ENCODE results near the gene MRPS25.

Gene MRPS25

GRCh38 chr3:15043408-15044171, 21.5 kb downstream of the MRPS25 start:
- H3K9me3 Mint-ChIP-seq: no peaks in the 10 kb centered on the region
- H3K36me3 Mint-ChIP-seq: peaks cover 38 to 52% of the 10 kb centered on the region in 2 donors

GRCh38 chr3:15042936-15043335, 22.2 kb downstream of the MRPS25 start:
- Mint-ChIP-seq H3K9me3 (no peaks in the 10 kb centered on the region), H3K36me3 (peaks cover 38 to 55% of the 10 kb centered on the region in 2 donors), H3K4me1 (peaks cover 6 to 10% of the 10 kb centered on the region in 2 donors), H3K27ac (no peak overlapping the region), H3K4me3 (no peak overlapping the region), H3K27me3 (no peaks in the 10 kb centered on the region)
- ATAC-seq (replicated peaks): no peak
- DNase-seq: no peak

More at GRCh38 chr3:15043408-15044171, 21.5 kb downstream of the MRPS25 start:
- no peak overlapping the region for H3K4me3 Mint-ChIP-seq
- H3K4me1 Mint-ChIP-seq: peaks cover 6 to 10% of the 10 kb centered on the region in 2 donors
- no peak overlapping the region for H3K27ac Mint-ChIP-seq
- no peaks in the 10 kb centered on the region for H3K27me3 Mint-ChIP-seq
- DNase-seq: no peak
- ATAC-seq (replicated peaks): no peak

- H3K27ac Mint-ChIP-seq: peak overlapping the region; percentile 37
- no peaks in the 10 kb centered on the region for H3K27me3 Mint-ChIP-seq
- H3K4me3 Mint-ChIP-seq: no peak overlapping the region
- peaks cover 6 to 10% of the 10 kb centered on the region in 2 donors for H3K4me1 Mint-ChIP-seq
- ATAC-seq (replicated peaks) (no peak), DNase-seq (no peak)
- H3K36me3 Mint-ChIP-seq: peaks cover 38 to 55% of the 10 kb centered on the region in 2 donors
- H3K9me3 Mint-ChIP-seq: no peaks in the 10 kb centered on the region
Measured at GRCh38 chr3:15041950-15042349, 23.2 kb downstream of the MRPS25 start.

- ATAC-seq (replicated peaks) (no peak), DNase-seq (no peak)
- peaks cover 2 to 10% of the 10 kb centered on the region in 2 donors for H3K4me1 Mint-ChIP-seq
- peak overlapping the region; percentile 27 for H3K27ac Mint-ChIP-seq
- no peaks in the 10 kb centered on the region for H3K27me3 Mint-ChIP-seq
- H3K36me3 Mint-ChIP-seq: peaks cover 30 to 47% of the 10 kb centered on the region in 2 donors
- no peaks in the 10 kb centered on the region for H3K9me3 Mint-ChIP-seq
- no peak overlapping the region for H3K4me3 Mint-ChIP-seq
Measured at GRCh38 chr3:15040844-15041243, 24.3 kb downstream of the MRPS25 start.

GRCh38 chr3:15038306-15038705, 26.8 kb downstream of the MRPS25 start:
- H3K4me3 Mint-ChIP-seq: no peak overlapping the region
- ATAC-seq (replicated peaks): no peak
- H3K4me1 Mint-ChIP-seq: no peaks in the 10 kb centered on the region
- no peaks in the 10 kb centered on the region for H3K27me3 Mint-ChIP-seq
- H3K27ac Mint-ChIP-seq: no peak overlapping the region
- no peak for DNase-seq
- peaks cover 31 to 48% of the 10 kb centered on the region in 2 donors for H3K36me3 Mint-ChIP-seq
- H3K9me3 Mint-ChIP-seq: no peaks in the 10 kb centered on the region

- Mint-ChIP-seq H3K27ac (peak overlapping the region; percentile 20), H3K4me3 (no peak overlapping the region), H3K4me1 (peaks cover 0 to 1% of the 10 kb centered on the region in 2 donors), H3K9me3 (no peaks in the 10 kb centered on the region), H3K36me3 (peaks cover 34 to 50% of the 10 kb centered on the region in 2 donors), H3K27me3 (no peaks in the 10 kb centered on the region)
- DNase-seq: no peak
- no peak for ATAC-seq (replicated peaks)
Measured at GRCh38 chr3:15033103-15033502, 32.0 kb downstream of the MRPS25 start.

- no peak overlapping the region for H3K27ac Mint-ChIP-seq
- H3K27me3 Mint-ChIP-seq: no peaks in the 10 kb centered on the region
- no peak for ATAC-seq (replicated peaks)
- H3K36me3 Mint-ChIP-seq: peaks cover 36 to 54% of the 10 kb centered on the region in 2 donors
- no peak overlapping the region for H3K4me3 Mint-ChIP-seq
- DNase-seq: no peak
- peaks cover 0 to 1% of the 10 kb centered on the region in 2 donors for H3K4me1 Mint-ChIP-seq
- H3K9me3 Mint-ChIP-seq: no peaks in the 10 kb centered on the region
Measured at GRCh38 chr3:15032650-15033049, 32.5 kb downstream of the MRPS25 start.

GRCh38 chr3:15029625-15030024, 35.5 kb downstream of the MRPS25 start:
- DNase-seq (no peak), ATAC-seq (replicated peaks) (no peak)
- no peak overlapping the region for H3K4me3 Mint-ChIP-seq
- H3K9me3 Mint-ChIP-seq: no peaks in the 10 kb centered on the region
- peaks cover 42 to 68% of the 10 kb centered on the region in 2 donors for H3K36me3 Mint-ChIP-seq
- no peak overlapping the region for H3K27ac Mint-ChIP-seq
- H3K27me3 Mint-ChIP-seq: no peaks in the 10 kb centered on the region
- peaks cover 0 to 1% of the 10 kb centered on the region in 2 donors for H3K4me1 Mint-ChIP-seq

GRCh38 chr3:15023719-15024118, 41.4 kb downstream of the MRPS25 start:
- ATAC-seq (replicated peaks) (no peak), DNase-seq (no peak)
- Mint-ChIP-seq H3K27me3 (no peaks in the 10 kb centered on the region), H3K4me3 (no peak overlapping the region), H3K27ac (no peak overlapping the region), H3K9me3 (no peaks in the 10 kb centered on the region), H3K36me3 (peaks cover 30 to 61% of the 10 kb centered on the region in 2 donors), H3K4me1 (no peaks in the 10 kb centered on the region)

GRCh38 chr3:15023249-15023648, 41.9 kb downstream of the MRPS25 start:
- peaks cover 26 to 59% of the 10 kb centered on the region in 2 donors for H3K36me3 Mint-ChIP-seq

GRCh38 chr3:15017191-15017590, 47.9 kb downstream of the MRPS25 start:
- no peaks in the 10 kb centered on the region for H3K27me3 Mint-ChIP-seq
- no peak for ATAC-seq (replicated peaks)
- H3K27ac Mint-ChIP-seq: no peak overlapping the region
- peaks cover 33 to 67% of the 10 kb centered on the region in 2 donors for H3K36me3 Mint-ChIP-seq
- no peak overlapping the region for H3K4me3 Mint-ChIP-seq
- H3K4me1 Mint-ChIP-seq: no peaks in the 10 kb centered on the region
- DNase-seq: no peak
- no peaks in the 10 kb centered on the region for H3K9me3 Mint-ChIP-seq

More at GRCh38 chr3:15023249-15023648, 41.9 kb downstream of the MRPS25 start:
- Mint-ChIP-seq H3K27ac (no peak overlapping the region), H3K9me3 (no peaks in the 10 kb centered on the region), H3K4me1 (no peaks in the 10 kb centered on the region), H3K27me3 (no peaks in the 10 kb centered on the region), H3K4me3 (no peak overlapping the region)
- DNase-seq (no peak), ATAC-seq (replicated peaks) (no peak)

- no peaks in the 10 kb centered on the region for H3K4me1 Mint-ChIP-seq
- no peak for ATAC-seq (replicated peaks)
- no peak overlapping the region for H3K27ac Mint-ChIP-seq
- H3K9me3 Mint-ChIP-seq: no peaks in the 10 kb centered on the region
- no peak for DNase-seq
- peaks cover 36 to 67% of the 10 kb centered on the region in 2 donors for H3K36me3 Mint-ChIP-seq
- no peaks in the 10 kb centered on the region for H3K27me3 Mint-ChIP-seq
- H3K4me3 Mint-ChIP-seq: no peak overlapping the region
Measured at GRCh38 chr3:15015456-15015855, 49.7 kb downstream of the MRPS25 start.

- no peak for ATAC-seq (replicated peaks)
- peak overlapping the region; percentile 37 for H3K27ac Mint-ChIP-seq
- H3K27me3 Mint-ChIP-seq: no peaks in the 10 kb centered on the region
- no peak for DNase-seq
- H3K36me3 Mint-ChIP-seq: peaks cover 38 to 73% of the 10 kb centered on the region in 2 donors
- H3K9me3 Mint-ChIP-seq: no peaks in the 10 kb centered on the region
- no peaks in the 10 kb centered on the region for H3K4me1 Mint-ChIP-seq
- H3K4me3 Mint-ChIP-seq: no peak overlapping the region
Measured at GRCh38 chr3:15014606-15015328, 50.3 kb downstream of the MRPS25 start.

GRCh38 chr3:15011174-15011573, 53.9 kb downstream of the MRPS25 start:
- Mint-ChIP-seq H3K9me3 (no peaks in the 10 kb centered on the region), H3K27ac (no peak overlapping the region), H3K4me1 (no peaks in the 10 kb centered on the region), H3K27me3 (no peaks in the 10 kb centered on the region), H3K36me3 (peaks cover 27 to 59% of the 10 kb centered on the region in 2 donors), H3K4me3 (no peak overlapping the region)
- no peak for ATAC-seq (replicated peaks)
- no peak for DNase-seq

GRCh38 chr3:15010664-15011063, 54.5 kb downstream of the MRPS25 start:
- Mint-ChIP-seq H3K27me3 (no peaks in the 10 kb centered on the region), H3K9me3 (no peaks in the 10 kb centered on the region), H3K4me1 (no peaks in the 10 kb centered on the region), H3K36me3 (peaks cover 22 to 55% of the 10 kb centered on the region in 2 donors), H3K4me3 (no peak overlapping the region), H3K27ac (no peak overlapping the region)
- no peak for ATAC-seq (replicated peaks)
- DNase-seq: no peak
